GM21825 (cell line): ENCODE measurements around the gene AHCYL1.
A peak's percentile ranks its signal among the peaks of the same experiment; 100 is the strongest.
"Not testable (repeated sequence)": the region's sequence is repeated elsewhere in the genome, so short reads cannot be mapped to it uniquely, and the experiment has no call there.

Source experiments
- ATAC-seq: cut with Tn5 transposase; IDR thresholded peaks from one replicate; pipeline ENCODE4 v1.9.1; 2021; ENCODE audit warnings: mild to moderate bottlenecking, moderate library complexity; ENCODE audit not compliant: unreplicated experiment

AHCYL1 gene

DNA sequence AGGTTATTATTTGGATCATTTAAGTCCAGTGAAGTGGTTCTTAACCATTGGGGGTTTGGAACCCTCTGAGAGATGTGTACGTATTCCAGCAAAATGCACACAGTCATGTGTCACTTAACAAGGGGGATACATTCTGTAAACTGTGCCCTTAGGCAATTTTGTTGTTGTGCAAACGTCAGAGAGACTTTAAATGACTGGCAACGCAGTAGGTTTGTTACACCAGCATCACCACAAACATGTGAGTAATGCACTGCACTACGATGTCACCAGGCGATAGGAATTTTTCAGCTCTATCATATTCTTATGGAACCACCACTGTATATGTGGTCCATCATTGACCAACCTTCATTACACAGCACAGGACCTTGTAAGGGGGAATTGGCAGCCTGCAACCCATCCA is 11.9 kb downstream of the AHCYL1 start:
- no peak for ATAC-seq

DNA sequence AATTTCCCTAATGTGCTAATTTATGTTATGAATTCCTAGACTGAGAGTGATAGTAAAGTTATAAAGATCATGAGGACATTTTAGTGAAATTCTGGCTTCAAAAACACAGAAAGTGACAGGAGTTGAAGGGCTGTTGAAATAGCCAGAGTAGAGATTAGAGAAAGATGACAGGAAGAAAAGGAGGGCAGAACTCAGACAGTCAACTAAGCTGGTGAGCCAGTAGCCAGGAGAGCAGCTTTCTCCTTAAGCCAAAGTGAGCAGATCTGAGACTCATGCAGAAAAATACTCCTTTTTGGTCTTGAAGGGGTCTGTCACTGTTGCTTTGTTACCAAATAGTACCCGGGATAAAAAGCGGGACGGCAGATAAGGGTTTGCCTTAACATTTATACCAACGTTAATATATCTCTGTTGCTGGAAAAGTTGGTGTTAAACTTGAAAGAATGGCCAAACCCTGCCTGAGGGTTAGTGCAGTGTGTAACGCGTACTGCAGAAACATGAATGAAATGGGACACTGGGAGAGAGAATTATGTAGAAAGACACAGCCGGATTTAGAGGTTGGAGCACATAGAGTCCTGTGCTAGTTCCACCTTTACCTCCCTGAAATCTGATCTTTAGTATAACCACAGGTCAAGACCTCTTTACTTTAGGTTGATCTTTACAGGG is 12.8 kb downstream of the AHCYL1 start:
- no peak for ATAC-seq

DNA sequence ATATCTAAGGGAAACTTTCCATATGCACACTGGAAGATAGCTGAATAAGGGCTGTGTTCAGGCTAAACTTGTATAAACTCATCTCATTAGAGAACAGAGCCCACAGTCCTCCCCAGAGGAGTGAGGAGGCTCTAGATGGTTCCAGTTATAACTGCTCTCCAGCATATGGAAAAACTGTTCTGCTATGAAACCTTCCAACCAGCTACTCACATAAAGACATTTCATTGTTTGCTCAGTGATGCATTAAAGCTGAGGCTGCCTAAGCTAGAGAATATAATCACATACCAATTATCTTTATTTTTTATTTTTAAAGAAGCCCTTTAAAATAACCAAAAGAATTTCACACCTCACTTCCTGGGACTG is 13.3 kb downstream of the AHCYL1 start:
- no peak for ATAC-seq

DNA sequence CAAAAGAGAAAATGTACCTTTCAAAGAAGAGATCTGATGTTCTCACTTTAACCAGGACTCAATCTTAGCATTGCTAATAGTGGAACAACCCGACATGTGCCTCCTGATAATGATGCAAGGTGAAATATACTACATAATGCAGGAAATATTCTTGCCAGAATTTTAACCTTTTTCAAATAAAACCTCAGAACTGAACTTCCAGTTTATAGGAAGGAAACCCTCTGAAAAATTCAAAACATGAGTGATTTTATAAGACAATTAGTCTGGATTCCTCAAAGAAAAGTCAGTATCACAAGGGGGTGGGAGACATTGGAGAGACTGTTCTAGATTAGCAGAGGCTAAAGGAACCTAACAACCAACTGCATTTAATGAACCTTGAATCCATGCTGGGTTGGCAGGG is 18.1 kb downstream of the AHCYL1 start:
- no peak for ATAC-seq

DNA sequence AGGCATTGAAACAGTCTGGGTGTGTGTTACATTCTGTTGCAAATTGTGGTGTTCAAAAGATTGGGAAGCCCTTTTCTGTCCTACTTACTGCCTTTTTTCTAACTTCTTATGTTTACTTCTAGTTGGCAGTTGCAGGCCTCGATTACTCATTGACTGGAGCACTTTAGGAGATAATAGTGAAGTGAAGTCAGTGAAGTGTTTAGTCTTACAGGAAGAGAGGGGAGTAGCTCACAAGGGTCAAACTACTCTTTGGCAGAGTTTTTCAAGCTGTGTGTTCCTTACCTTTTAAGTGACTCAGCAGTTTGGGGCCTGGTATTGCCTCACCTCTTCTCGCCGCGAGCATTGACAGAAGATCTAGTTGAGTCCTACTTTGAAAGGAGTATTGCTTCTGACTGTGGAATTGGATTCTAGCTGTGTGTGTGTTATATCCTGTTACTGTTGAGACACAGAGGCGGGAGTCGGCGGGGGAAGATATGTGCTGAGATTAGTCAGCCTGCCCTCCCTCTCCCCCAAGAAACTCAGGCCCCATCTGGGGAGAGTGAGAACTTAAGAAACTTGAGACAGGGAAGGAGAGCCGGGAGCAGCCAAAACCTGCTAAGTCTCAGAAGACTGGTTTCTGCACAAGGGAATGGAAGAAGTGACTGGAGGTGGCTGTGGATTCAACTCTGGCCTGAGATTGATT is 19.3 kb downstream of the AHCYL1 start:
- peak; percentile 70 for ATAC-seq

DNA sequence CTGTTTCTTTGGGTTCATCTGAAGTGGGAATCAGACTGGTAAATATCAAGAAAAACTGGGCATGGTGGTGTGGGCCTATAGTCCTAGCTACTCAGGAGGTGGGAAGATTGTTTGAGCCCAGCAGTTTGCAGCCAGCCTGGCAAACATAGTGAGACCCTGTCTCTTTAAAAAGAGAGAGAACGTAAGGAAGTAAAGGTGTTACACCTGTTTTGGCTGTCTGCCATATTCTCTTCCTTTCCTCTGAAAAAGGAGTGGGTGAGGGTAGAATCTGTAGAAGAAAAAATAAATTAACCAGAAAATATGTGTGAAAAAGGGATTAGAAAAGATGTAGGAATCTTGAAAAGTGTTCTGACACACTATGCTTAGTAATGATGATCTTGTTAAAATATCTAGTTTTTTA is 20.0 kb downstream of the AHCYL1 start:
- ATAC-seq: no peak

DNA sequence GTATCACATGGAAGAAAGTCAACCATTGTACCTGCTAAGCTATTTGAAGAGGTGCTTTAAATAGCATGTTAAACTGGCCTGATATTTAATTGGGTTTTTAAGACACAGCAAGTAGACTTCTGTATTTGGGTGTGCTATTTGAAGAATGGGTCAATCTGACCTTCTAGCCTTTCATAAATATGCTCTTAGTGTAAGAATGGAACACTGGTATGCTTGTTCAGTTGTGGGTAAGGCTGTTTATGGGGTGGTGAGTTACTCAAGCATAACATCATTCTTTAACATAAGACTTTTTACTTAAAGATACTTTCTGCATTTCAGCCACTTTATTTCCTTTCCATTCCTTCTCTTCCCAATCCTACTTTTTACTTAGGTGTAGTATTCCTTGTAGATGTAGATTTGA is 21.4 kb downstream of the AHCYL1 start:
- no peak for ATAC-seq

DNA sequence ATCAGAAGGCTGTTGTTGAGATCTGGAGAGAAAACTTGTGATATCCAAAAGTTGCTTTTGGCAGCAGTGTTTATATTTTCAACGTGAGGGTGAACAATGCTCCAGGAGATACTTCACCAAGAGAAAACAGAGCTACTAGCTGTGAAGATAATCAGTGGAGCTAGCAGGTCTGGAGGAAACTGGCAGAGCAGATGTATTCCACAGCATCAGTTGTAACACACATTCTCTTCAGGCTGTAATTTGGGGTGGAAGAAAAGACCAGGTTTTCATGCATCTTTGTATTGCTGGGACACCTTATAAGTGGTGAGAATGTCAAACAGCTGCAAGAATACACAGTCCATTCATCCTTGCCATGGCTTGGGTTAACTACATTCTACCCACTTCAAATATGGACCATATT is 22.0 kb downstream of the AHCYL1 start:
- no peak for ATAC-seq

DNA sequence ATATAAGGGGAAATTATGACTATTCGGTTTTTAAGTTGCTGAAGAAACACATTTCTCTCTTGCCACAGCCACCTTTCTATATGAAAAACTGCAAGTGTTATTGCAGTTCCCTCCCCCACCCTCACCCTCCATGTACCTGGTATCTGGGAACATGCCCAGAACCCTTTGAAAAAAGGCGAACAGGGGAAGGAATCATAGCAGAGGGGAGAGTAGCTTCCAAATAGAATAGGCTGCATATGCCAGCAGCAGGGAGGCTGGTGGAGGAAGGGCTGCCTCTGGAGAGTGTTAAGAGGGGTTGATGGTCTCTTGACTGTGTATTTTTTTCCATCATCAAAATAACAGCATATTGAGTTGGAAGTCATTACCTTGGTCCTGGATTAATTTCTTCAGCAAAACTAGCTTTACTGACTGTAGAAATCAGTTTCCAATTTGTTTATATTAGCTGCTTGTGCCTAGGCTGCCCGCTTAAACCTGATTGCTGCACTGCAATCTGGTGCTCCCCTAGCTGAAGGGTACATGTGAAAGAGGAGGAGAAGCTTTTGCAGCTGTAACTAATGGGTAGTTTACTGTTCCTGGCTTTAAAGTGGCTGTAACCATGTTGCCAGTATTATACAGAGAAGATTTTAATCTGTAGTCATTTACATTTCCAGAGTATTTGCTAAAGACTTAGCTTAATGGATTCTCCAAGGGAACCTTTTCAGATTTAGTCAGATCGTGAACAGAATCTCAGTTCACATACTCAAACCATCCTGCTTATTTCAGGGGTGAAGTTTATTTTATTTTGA is 22.7 kb downstream of the AHCYL1 start:
- ATAC-seq: no peak

DNA sequence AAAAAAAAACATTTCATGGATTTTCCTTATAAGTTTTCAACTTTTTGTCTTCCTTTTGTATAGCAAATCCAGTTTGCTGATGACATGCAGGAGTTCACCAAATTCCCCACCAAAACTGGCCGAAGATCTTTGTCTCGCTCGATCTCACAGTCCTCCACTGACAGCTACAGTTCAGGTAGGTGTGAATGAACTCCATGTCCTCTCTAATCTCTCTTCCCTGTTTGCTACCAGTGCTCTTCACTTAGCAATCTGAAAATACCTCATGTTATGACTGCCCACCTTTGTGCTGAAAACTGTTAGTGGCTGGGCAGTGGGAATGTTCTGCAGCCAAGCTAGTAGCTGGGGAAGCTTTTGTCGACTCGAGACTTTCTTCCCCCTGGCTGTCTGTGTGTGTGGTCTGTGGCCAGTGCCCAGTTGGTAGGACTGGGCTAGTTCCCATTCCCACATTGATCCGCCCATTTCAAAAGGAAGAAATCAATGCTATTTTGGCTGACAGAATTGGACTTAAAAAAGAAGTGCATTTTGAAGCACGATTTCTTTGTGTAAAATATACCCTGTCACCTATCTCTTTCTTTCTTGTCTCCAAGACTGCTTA is 24.5 kb downstream of the AHCYL1 start:
- ATAC-seq: no peak

DNA sequence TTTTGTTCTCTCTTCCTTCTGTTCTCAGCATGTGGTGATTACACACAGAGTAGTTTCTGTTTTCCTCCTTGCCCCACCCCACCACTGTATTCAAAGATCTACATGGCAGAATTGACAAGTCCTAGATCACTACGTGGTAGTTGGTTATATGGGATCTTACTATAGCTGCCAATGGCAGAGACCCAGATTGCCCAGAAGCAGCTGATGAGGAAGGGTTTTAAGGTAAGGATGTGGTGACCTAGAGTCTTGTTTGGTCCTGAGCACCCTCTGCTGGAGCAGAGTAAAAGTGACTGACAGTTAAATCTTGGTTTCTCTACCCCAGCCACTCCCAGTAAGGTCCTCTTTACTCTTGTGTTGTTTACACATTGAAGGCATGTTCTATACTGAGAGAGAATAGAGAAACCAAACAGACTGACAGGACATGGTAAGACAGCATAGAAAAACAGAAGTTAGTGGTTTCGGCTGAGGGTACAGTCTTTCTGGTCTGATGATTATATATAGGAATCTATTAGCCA is 27.0 kb downstream of the AHCYL1 start:
- ATAC-seq: peak; percentile 94

DNA sequence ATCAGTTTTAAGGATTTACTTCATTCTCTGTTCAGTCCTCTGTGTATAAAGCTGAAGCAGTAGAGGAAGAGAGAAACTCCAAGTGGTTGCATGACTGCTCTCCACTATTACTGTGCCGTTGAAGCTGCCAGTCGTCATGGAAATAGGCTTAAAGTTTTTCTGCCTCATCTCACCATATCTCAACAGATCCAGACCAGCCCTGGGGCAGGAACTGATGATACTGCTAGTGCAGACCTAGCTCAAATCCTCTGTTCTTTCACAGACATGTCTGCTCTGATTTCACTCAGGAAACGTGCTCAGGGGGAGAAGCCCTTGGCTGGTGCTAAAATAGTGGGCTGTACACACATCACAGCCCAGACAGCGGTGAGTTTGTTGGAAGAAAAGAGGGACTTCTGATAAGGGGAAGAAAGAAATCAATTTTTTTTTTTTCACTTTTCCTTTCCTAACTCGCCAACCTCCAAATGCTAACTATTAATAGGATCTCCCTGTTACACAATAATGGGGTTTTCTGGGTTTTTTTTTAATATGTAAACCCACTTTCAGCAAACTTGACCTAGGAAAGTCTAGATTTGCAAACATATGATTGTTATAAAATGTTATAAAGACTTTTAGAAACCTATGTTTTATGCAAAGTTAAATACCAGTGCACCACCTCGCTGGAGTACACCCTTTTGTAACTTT is 27.7 kb downstream of the AHCYL1 start:
- ATAC-seq: peak; percentile 72

DNA sequence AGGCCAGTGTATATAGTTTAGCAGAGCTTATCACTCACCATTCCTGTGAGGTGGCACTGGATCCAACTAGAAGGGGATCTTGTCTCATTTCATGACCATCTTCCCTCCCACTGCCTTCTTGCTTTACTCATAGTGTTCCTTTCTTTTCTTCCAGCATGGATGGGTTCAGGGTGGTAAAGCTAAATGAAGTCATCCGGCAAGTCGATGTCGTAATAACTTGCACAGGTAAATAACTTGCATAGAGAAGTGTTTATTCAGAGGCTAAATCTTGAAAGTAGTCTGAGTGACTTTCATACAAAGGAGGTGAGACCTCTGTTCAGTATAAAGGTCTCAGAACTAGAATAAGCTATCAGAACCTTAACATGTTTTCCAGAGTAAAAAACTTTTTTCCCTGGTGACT is 33.2 kb downstream of the AHCYL1 start:
- ATAC-seq: no peak

DNA sequence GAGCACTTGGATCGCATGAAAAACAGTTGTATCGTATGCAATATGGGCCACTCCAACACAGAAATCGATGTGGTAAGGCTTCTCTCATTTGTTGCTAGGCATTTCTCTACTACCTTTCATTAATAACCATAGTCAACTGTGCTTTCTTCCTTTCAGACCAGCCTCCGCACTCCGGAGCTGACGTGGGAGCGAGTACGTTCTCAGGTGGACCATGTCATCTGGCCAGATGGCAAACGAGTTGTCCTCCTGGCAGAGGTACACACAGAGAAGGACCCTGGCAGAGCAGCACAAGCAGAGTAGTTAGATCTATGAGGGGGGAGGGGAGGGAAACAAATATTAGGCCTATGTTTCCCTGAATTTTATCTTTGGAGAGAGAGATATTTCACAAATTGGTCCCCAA is 33.8 kb downstream of the AHCYL1 start:
- ATAC-seq: no peak

DNA sequence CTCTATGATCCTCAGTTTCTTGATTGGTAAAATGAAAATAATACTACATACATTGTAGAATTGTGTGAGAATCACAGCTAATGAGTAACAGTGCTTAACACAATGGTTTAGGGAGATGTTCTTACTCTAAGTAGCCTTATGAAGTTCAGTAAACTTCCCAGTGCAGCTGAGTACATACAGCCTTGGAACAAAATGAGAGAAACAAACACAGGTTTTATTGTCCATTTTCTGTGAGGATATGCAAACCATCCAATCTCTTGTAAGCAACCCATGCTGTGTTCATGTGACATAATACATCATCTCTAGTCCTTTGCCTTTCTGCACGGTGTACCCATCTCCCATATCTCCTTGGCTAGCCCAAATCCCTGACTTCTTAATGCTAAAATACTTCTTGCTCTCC is 35.2 kb downstream of the AHCYL1 start:
- ATAC-seq: no peak

DNA sequence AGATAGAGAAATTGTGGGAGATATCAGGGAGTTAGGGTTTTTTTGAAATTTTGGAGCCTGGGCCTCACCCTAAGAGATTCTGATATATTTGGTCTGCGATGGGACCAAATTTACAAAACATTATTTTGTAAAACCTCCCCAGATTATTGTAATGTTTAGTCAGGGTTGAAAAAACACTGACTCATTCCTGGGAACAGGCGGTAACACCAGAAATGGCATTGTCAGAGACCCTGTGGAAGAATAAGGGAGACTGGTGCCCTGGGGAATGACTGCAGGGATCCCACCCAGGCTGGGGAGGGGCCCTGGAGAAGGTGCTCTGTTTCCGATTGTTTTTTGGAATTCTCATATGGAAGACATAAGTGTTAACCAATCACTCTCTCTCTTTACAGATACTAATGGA is 36.7 kb downstream of the AHCYL1 start:
- no peak for ATAC-seq

DNA sequence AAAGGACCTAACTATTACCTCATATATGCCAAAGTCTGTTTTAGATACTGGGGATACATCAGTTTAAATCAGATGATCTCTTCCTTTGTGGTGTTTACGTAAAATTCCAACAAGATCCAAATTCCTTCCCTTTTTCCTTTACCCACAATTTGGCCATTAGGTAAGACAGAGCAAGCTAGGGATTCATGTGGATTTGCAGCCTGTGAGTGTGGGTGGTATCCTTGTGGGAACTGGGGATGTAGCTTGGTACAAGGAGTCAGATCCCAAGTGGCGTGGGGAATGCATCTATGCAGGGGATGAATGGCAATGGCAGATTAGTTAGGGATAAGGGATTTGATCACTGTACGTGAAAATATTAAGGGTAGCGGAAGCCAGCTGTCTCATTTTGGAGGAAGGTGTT is 40.0 kb downstream of the AHCYL1 start:
- no peak for ATAC-seq

DNA sequence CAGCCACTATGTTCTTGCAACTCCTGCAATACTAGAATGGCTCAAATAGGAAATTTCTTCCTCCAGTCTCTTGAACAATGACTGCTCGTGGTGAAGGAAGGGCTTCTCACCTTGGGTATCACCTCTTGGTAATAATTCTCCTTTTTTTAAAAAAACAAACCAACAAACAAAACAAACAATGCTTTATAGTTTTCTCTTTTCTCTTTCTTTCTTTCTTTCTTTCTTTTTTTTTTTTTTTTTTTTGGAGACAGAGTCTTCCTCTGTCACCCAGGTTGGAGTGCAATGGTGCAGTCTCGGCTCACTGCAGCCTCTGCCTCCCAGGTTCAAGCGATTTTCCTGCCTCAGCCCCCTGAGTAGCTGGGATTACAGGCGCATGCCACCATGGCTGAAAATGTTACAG is 46.1 kb downstream of the AHCYL1 start:
- not testable (repeated sequence) for ATAC-seq

DNA sequence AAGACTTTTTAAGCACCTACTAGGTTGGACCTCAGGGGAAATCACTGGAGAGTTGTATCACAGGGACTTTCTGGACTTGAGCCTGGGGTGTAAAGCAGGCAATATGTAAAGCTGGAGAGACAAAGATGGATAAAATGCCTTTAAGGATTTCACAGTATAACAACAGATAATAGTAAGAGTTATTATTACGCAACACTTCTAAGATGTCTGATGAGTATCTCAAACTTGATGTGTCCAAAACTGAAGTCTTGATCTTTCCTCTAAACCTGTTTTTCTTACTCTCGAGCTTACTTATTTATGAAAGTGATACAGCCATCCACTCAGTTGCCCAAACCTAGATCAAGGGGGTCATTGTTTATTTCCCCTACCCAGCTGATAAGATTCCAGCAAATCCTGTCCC is 47.8 kb downstream of the AHCYL1 start:
- ATAC-seq: no peak

DNA sequence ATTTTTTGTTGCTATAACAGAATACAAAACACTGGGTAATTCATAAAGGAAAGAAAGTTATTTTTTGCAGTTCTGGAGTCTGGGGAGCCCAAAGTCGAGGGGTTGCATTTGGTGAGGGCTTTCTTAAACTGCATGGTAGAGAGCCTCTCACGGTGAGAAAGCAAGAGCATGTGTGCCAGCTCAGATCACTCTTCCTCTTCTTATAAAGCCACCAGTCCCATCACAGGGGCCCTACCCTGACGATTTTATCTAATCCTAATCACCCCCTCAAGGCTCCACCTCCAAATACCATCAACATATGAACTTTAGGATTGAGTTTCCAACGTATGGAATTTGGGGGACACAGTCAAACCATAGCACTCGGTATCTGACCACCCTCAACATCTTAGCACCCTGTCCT is 48.9 kb downstream of the AHCYL1 start:
- no peak for ATAC-seq

DNA sequence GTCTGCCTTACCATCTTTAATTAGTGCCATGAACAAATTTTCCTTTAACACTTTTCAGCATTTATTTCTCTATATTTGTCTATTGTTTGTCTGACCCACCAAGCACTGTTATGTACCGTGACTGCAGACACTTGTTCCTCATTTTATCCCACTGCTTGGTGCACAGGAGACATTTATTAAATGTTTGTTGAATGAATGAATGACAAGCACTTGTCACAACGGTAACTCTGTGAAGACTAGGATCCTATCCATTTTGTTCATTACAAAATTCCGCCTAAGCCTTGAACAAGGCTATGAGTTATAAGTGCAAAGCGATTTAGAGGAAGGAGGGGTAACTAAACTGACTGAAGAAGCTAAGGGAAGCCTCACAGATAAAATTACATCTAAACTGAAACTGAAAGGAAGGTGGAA is 49.5 kb downstream of the AHCYL1 start:
- no peak for ATAC-seq
